DOHH2 (cell line): ENCODE results near the gene SGSH.

Experiments
- H3F3A ChIP-seq: fragments of 200-600 bp; sonication (generic), shearing (Covaris generic); 2 replicates; pipeline ENCODE4 v1.6.0; 2016; ENCODE audit warnings: antibody characterized with exemption, mild to moderate bottlenecking; ENCODE audit not compliant: control insufficient read depth, insufficient read depth
- H3K27ac ChIP-seq: fragments of 200-600 bp; sonication (generic); 2 replicates; pipeline ENCODE4 v1.5.1; 2014; ENCODE audit warnings: low read depth, mild to moderate bottlenecking, low read length, moderate library complexity
- H3K27me3 ChIP-seq: fragments of 200-600 bp; sonication (generic); 2 replicates; pipeline ENCODE4 v1.6.1; 2014; ENCODE audit warnings: mild to moderate bottlenecking, low read length, mixed read lengths; ENCODE audit not compliant: control insufficient read depth
- H3K36me3 ChIP-seq: fragments of 200-600 bp; sonication (generic); 2 replicates; pipeline ENCODE4 v1.6.1; 2014; ENCODE audit warnings: mild to moderate bottlenecking, low read length, moderate library complexity, mixed read lengths; ENCODE audit not compliant: control insufficient read depth
- H3K4me1 ChIP-seq: fragments of 200-600 bp; sonication (generic); 2 replicates; pipeline ENCODE4 v1.6.1; 2014; ENCODE audit warnings: mild to moderate bottlenecking, low read length, mixed read lengths; ENCODE audit not compliant: control insufficient read depth
- H3K4me2 ChIP-seq: fragments of 200-600 bp; sonication (generic); 2 replicates; pipeline ENCODE4 v1.6.0; 2014; ENCODE audit warnings: mild to moderate bottlenecking, low read length, moderate library complexity
- H3K4me3 ChIP-seq: fragments of 200-600 bp; sonication (generic); 2 replicates; pipeline ENCODE4 v1.5.1; 2014; ENCODE audit warnings: mild to moderate bottlenecking, low read length, mixed read lengths
- H3K79me2 ChIP-seq: fragments of 200-600 bp; sonication (generic); 2 replicates; pipeline ENCODE4 v1.6.1; 2014; ENCODE audit warnings: mild to moderate bottlenecking, low read length, mixed read lengths; ENCODE audit not compliant: control insufficient read depth
- H3K9me2 ChIP-seq: fragments of 200-600 bp; sonication (generic); replicated peaks from 2 replicates; pipeline ENCODE4 v1.6.1; 2014; ENCODE audit warnings: mild to moderate bottlenecking, low read length, mixed read lengths; ENCODE audit not compliant: control insufficient read depth
- H3K9me3 ChIP-seq: fragments of 200-600 bp; sonication (generic); 2 replicates; pipeline ENCODE4 v1.6.1; 2014; ENCODE audit warnings: antibody characterized with exemption, low read length, mixed read lengths; ENCODE audit not compliant: control insufficient read depth, insufficient read depth
- H4K20me1 ChIP-seq: fragments of 200-600 bp; sonication (generic); 2 replicates; pipeline ENCODE4 v1.6.0; 2014; ENCODE audit warnings: low read depth, mild to moderate bottlenecking, antibody characterized with exemption, low read length, moderate library complexity; ENCODE audit not compliant: control insufficient read depth, insufficient read depth
- CTCF ChIP-seq: fragments of 200-600 bp; sonication (generic); IDR thresholded peaks from one replicate; pipeline ENCODE4 v1.5.1; 2014; ENCODE audit warnings: antibody characterized with exemption, mild to moderate bottlenecking, low read depth, low read length; ENCODE audit not compliant: poor library complexity, severe bottlenecking
- EZH2phosphoT487 ChIP-seq: fragments of 200-600 bp; sonication (generic); IDR thresholded peaks from 2 replicates; pipeline ENCODE4 v1.6.1; 2017; ENCODE audit warnings: borderline replicate concordance, mild to moderate bottlenecking, antibody characterized with exemption, low read length, moderate library complexity, mixed read lengths

The SGSH gene

GRCh38 chr17:80195671-80196529 is 24.2 kb downstream of the SGSH start:
- no peaks in the 10 kb centered on the region for H3K79me2 ChIP-seq
- H3K4me3 ChIP-seq: no peak overlapping the region
- no peaks in the 10 kb centered on the region for H3K9me2 ChIP-seq
- H4K20me1 ChIP-seq: no peaks in the 10 kb centered on the region
- H3K4me1 ChIP-seq: no peaks in the 10 kb centered on the region
- TF ChIP-seq CTCF (peak; percentile 98), EZH2phosphoT487 (no peak)
- no peak overlapping the region for H3K4me2 ChIP-seq
- no peaks in the 10 kb centered on the region for H3K9me3 ChIP-seq
- no peaks in the 10 kb centered on the region for H3K36me3 ChIP-seq
- H3F3A ChIP-seq: no peaks in the 10 kb centered on the region
- H3K27me3 ChIP-seq: no peaks in the 10 kb centered on the region
- H3K27ac ChIP-seq: no peak overlapping the region

GRCh38 chr17:80195141-80195540 is 25.0 kb downstream of the SGSH start:
- Histone ChIP-seq H4K20me1 (no peaks in the 10 kb centered on the region), H3K27ac (no peak overlapping the region), H3K27me3 (no peaks in the 10 kb centered on the region), H3K79me2 (no peaks in the 10 kb centered on the region), H3K4me1 (no peaks in the 10 kb centered on the region), H3K9me3 (no peaks in the 10 kb centered on the region), H3K4me3 (no peak overlapping the region), H3K4me2 (no peak overlapping the region), H3K36me3 (no peaks in the 10 kb centered on the region), H3K9me2 (no peaks in the 10 kb centered on the region), H3F3A (no peaks in the 10 kb centered on the region)
- TF ChIP-seq CTCF (no peak), EZH2phosphoT487 (no peak)

GRCh38 chr17:80191865-80192661 is 28.1 kb downstream of the SGSH start:
- H3K4me3 ChIP-seq: no peak overlapping the region
- H3K4me1 ChIP-seq: no peaks in the 10 kb centered on the region
- no peaks in the 10 kb centered on the region for H3K79me2 ChIP-seq
- H3K4me2 ChIP-seq: no peak overlapping the region
- H3K9me3 ChIP-seq: no peaks in the 10 kb centered on the region
- no peak for TF ChIP-seq CTCF
- no peak for TF ChIP-seq EZH2phosphoT487
- H3K27me3 ChIP-seq: no peaks in the 10 kb centered on the region
- H3K36me3 ChIP-seq: no peaks in the 10 kb centered on the region
- no peaks in the 10 kb centered on the region for H3F3A ChIP-seq
- no peaks in the 10 kb centered on the region for H4K20me1 ChIP-seq
- H3K27ac ChIP-seq: no peak overlapping the region
- H3K9me2 ChIP-seq: no peaks in the 10 kb centered on the region
